PFSK-1 (cell line): ENCODE data around the gene PTH2.

Experiments
- POLR2AphosphoS5 ChIP-seq: IDR thresholded peaks from 2 replicates; pipeline ENCODE4 v1.6.1; 2012; ENCODE audit warnings: low read depth, mild to moderate bottlenecking, control low read depth, low read length, moderate library complexity
- TF ChIP-seq, protein P1 (sequence below), 2 experiments: IDR thresholded peaks; 2 replicates each; pipeline versions ENCODE4 v1.6.1 to v1.8.0; 2011 to 2012; ENCODE audit warnings: low read depth in 2 of 2, low read length in 2 of 2, control low read depth in 1 of 2, inconsistent platforms in 1 of 2, mild to moderate bottlenecking in 1 of 2, moderate library complexity in 1 of 2; ENCODE audit not compliant: insufficient read depth in 1 of 2

DNA sequence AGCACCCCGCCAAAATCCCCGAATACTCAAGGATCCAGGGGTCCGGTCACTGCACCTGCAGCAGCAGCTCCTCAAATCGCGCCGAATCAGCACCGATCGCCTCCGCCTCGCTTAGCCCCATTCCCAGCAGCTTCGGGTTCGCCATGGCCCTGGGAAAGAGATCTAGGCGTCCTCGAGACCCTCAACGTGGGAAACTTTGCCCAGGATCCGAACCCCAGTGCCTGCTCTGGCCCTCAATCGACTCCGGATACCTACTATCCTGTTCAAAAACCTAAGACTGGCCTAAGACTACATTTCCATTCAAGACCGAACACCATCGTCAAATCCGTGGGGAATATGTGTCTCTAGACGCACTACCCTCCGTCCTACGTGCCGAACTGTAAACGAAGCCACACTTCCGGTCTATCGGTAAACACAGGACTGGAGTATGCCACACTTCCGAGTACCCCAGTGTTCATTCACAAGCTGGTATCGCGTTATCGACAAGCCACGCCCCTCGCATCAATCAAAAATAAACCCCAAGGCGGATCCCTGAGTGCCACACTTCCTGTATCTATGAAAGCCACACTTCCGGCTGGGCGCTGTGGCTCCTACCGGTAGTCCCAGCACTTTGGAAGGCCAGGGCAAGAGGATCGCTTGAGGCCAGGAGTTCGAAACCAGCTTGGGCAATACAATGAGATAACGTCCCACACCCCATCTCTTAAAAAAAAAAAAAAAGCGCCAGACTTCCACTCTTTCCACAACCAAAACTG, 28.4 kb upstream of the PTH2 start, which contains the start of gene PIH1D1:
- TF ChIP-seq, protein P1, sequence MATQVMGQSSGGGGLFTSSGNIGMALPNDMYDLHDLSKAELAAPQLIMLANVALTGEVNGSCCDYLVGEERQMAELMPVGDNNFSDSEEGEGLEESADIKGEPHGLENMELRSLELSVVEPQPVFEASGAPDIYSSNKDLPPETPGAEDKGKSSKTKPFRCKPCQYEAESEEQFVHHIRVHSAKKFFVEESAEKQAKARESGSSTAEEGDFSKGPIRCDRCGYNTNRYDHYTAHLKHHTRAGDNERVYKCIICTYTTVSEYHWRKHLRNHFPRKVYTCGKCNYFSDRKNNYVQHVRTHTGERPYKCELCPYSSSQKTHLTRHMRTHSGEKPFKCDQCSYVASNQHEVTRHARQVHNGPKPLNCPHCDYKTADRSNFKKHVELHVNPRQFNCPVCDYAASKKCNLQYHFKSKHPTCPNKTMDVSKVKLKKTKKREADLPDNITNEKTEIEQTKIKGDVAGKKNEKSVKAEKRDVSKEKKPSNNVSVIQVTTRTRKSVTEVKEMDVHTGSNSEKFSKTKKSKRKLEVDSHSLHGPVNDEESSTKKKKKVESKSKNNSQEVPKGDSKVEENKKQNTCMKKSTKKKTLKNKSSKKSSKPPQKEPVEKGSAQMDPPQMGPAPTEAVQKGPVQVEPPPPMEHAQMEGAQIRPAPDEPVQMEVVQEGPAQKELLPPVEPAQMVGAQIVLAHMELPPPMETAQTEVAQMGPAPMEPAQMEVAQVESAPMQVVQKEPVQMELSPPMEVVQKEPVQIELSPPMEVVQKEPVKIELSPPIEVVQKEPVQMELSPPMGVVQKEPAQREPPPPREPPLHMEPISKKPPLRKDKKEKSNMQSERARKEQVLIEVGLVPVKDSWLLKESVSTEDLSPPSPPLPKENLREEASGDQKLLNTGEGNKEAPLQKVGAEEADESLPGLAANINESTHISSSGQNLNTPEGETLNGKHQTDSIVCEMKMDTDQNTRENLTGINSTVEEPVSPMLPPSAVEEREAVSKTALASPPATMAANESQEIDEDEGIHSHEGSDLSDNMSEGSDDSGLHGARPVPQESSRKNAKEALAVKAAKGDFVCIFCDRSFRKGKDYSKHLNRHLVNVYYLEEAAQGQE (IDR thresholded peaks at IDR 0.05; ENCODE audit: insufficient read depth in 1 of 2, low read depth in 2 of 2, low read length in 2 of 2), result no peak
- TF ChIP-seq POLR2AphosphoS5, result peak; percentile 82
